DND-41 (cell line): ENCODE results near the gene MRPS2.
"Not testable (repeated sequence)": the region's sequence is repeated elsewhere in the genome, so short reads cannot be mapped to it uniquely, and the experiment has no call there.

Experiments used
- ATAC-seq: fragments of 200-7000 bp; cut with Tn5 transposase; 3 replicates; pipeline ENCODE4 v1.9.1; 2021; ENCODE audit warnings: low read depth; ENCODE audit not compliant: insufficient read depth
- DNase-seq: peaks from one replicate; pipeline ENCODE4 v3.0.0-alpha.2; 2020
- H2AFZ ChIP-seq: 2 replicates; pipeline ENCODE4 v1.6.0; 2012; ENCODE audit warnings: low read depth, low read length
- H3K27ac ChIP-seq: 2 replicates; pipeline ENCODE4 v1.5.1; 2012; ENCODE audit warnings: low read length, inconsistent platforms
- H3K27me3 ChIP-seq: fragments of 200-600 bp; sonication (generic); 2 replicates; pipeline ENCODE4 v1.6.0; 2012; ENCODE audit warnings: low read length, mild to moderate bottlenecking, inconsistent platforms; ENCODE audit not compliant: insufficient read depth, poor library complexity
- H3K36me3 ChIP-seq: 2 replicates; pipeline ENCODE4 v1.5.1; 2012; ENCODE audit warnings: low read length, inconsistent platforms; ENCODE audit not compliant: insufficient read depth
- H3K4me1 ChIP-seq: 2 replicates; pipeline ENCODE4 v1.5.1; 2012; ENCODE audit warnings: mild to moderate bottlenecking, low read length; ENCODE audit not compliant: insufficient read depth
- H3K4me2 ChIP-seq: 2 replicates; pipeline ENCODE4 v1.6.0; 2012; ENCODE audit warnings: mild to moderate bottlenecking, moderate library complexity, low read length, inconsistent platforms; ENCODE audit not compliant: insufficient read depth
- H3K4me3 ChIP-seq, 2 experiments: fragments of 200-600 bp in 1 of 2; shearing (Covaris generic) in 1 of 2; 2 replicates each; pipeline ENCODE4 v1.5.1; 2012 to 2016; ENCODE audit warnings: inconsistent platforms in 2 of 2, low read length in 2 of 2, mild to moderate bottlenecking in 2 of 2, low read depth in 1 of 2, moderate library complexity in 1 of 2
- H3K79me2 ChIP-seq: 2 replicates; pipeline ENCODE4 v1.6.0; 2012; ENCODE audit warnings: low read length, inconsistent platforms; ENCODE audit not compliant: insufficient read depth
- H3K9ac ChIP-seq: 2 replicates; pipeline ENCODE4 v1.6.0; 2012; ENCODE audit warnings: low read depth, mild to moderate bottlenecking, inconsistent platforms, low read length, moderate library complexity
- H3K9me3 ChIP-seq: 2 replicates; pipeline ENCODE4 v1.5.1; 2012; ENCODE audit warnings: low read length, moderate library complexity, mild to moderate bottlenecking, inconsistent platforms; ENCODE audit not compliant: insufficient read depth, severe bottlenecking
- H4K20me1 ChIP-seq: 2 replicates; pipeline ENCODE4 v1.6.0; 2012; ENCODE audit warnings: low read length; ENCODE audit not compliant: insufficient read depth
- CTCF ChIP-seq: IDR thresholded peaks from 2 replicates; pipeline ENCODE4 v1.5.1; 2012; ENCODE audit warnings: borderline replicate concordance, low read length, moderate library complexity, mild to moderate bottlenecking; ENCODE audit not compliant: poor library complexity, severe bottlenecking; ENCODE audit errors: extremely low read depth
- EZH2 ChIP-seq: IDR thresholded peaks from 3 replicates; pipeline ENCODE4 v1.6.1; 2012; ENCODE audit warnings: borderline replicate concordance, low read depth, mild to moderate bottlenecking, moderate library complexity, low read length, inconsistent platforms; ENCODE audit not compliant: severe bottlenecking

The MRPS2 gene

GRCh38 chr9:135536216-135536615 lies 35.7 kb downstream of the MRPS2 start:
- H3K27ac ChIP-seq = no peak overlapping the region
- H3K4me3 ChIP-seq = no peak overlapping the region
- no peaks in the 10 kb centered on the region for H3K79me2 ChIP-seq
- no peak for DNase-seq
- no peak overlapping the region for H3K4me2 ChIP-seq
- H4K20me1 ChIP-seq = no peaks in the 10 kb centered on the region
- no peaks in the 10 kb centered on the region for H3K36me3 ChIP-seq
- no peak for TF ChIP-seq EZH2
- TF ChIP-seq CTCF = no peak
- peaks cover 3% of the 10 kb centered on the region for H3K27me3 ChIP-seq
- H3K4me1 ChIP-seq = no peaks in the 10 kb centered on the region
- ATAC-seq = no peak
- H3K9ac ChIP-seq = no peak overlapping the region
- no peak overlapping the region for H2AFZ ChIP-seq
- H3K9me3 ChIP-seq = no peaks in the 10 kb centered on the region

GRCh38 chr9:135543262-135543894 lies 42.9 kb downstream of the MRPS2 start:
- H3K4me3 ChIP-seq, H3K36me3 ChIP-seq, H2AFZ ChIP-seq, H3K4me1 ChIP-seq, H3K9ac ChIP-seq, ATAC-seq, H3K9me3 ChIP-seq, DNase-seq, H3K4me2 ChIP-seq, H3K27me3 ChIP-seq, H3K79me2 ChIP-seq, H4K20me1 ChIP-seq, H3K27ac ChIP-seq: not testable (repeated sequence)

- H3K4me1 ChIP-seq = no peaks in the 10 kb centered on the region
- H3K27me3 ChIP-seq = no peaks in the 10 kb centered on the region
- no peaks in the 10 kb centered on the region for H3K9me3 ChIP-seq
- DNase-seq (no peak), ATAC-seq (no peak)
- no peaks in the 10 kb centered on the region for H3K36me3 ChIP-seq
- TF ChIP-seq EZH2 (no peak), CTCF (no peak)
- H3K79me2 ChIP-seq = no peaks in the 10 kb centered on the region
- no peak overlapping the region for H2AFZ ChIP-seq
- no peak overlapping the region for H3K4me2 ChIP-seq
- H3K4me3 ChIP-seq = no peak overlapping the region
- no peak overlapping the region for H3K9ac ChIP-seq
- no peaks in the 10 kb centered on the region for H4K20me1 ChIP-seq
- no peak overlapping the region for H3K27ac ChIP-seq
Observed at GRCh38 chr9:135544981-135545635, 44.6 kb downstream of the MRPS2 start.

GRCh38 chr9:135545646-135546176 lies 45.2 kb downstream of the MRPS2 start, which contains the start of gene OBP2A:
Gene OBP2A, plus strand, starts transcription at chr9:135546126. Its CDS starts 55 bp downstream, at chr9:135546181.
- H3K36me3 ChIP-seq, H3K27me3 ChIP-seq, DNase-seq, H3K4me1 ChIP-seq, H3K79me2 ChIP-seq, H3K27ac ChIP-seq, H3K9me3 ChIP-seq, H2AFZ ChIP-seq, H3K4me3 ChIP-seq, H3K9ac ChIP-seq, H4K20me1 ChIP-seq, ATAC-seq, H3K4me2 ChIP-seq: not testable (repeated sequence)

GRCh38 chr9:135546792-135547617 lies 46.5 kb downstream of the MRPS2 start:
- H3K9me3 ChIP-seq, H3K79me2 ChIP-seq, H3K27me3 ChIP-seq, H2AFZ ChIP-seq, H4K20me1 ChIP-seq, ATAC-seq, DNase-seq, H3K36me3 ChIP-seq, H3K4me2 ChIP-seq, H3K4me1 ChIP-seq, H3K9ac ChIP-seq, H3K27ac ChIP-seq, H3K4me3 ChIP-seq: not testable (repeated sequence)
